ENCODE measurements around the gene KIF12. TPM values are rescaled to one million over a fixed set of nuclear protein-coding genes. Genes with fewer than 3 reads are reported as not detected.

The KIF12 gene
- total RNA-seq, 1 donor from 2014 or later: 0.64 TPM

- no peaks in the 10 kb centered on the region for H3K9me3 Mint-ChIP-seq (ENCODE audit: unreplicated experiment)
- no peak overlapping the region for H3K4me3 Mint-ChIP-seq (ENCODE audit: unreplicated experiment)
- H3K4me1 Mint-ChIP-seq (ENCODE audit: unreplicated experiment): no peaks in the 10 kb centered on the region
- H3K27me3 Mint-ChIP-seq (ENCODE audit: unreplicated experiment): peaks cover 37% of the 10 kb centered on the region
- H3K27ac Mint-ChIP-seq (ENCODE audit: unreplicated experiment): no peak overlapping the region
- no peak for TF ChIP-seq CTCF (IDR thresholded peaks at IDR 0.05)
- H3K36me3 Mint-ChIP-seq (ENCODE audit: unreplicated experiment): no peaks in the 10 kb centered on the region
- DNase-seq (ENCODE audit: extremely low spot score, unreplicated experiment): no peak
Measured at GRCh38 chr9:114070188-114071103, 28.6 kb downstream of the KIF12 start.

GRCh38 chr9:114069476-114070187 is 29.5 kb downstream of the KIF12 start:
- H3K36me3 Mint-ChIP-seq (ENCODE audit: unreplicated experiment): no peaks in the 10 kb centered on the region
- H3K4me3 Mint-ChIP-seq (ENCODE audit: unreplicated experiment): no peak overlapping the region
- no peak for TF ChIP-seq CTCF (IDR thresholded peaks at IDR 0.05)
- no peak for DNase-seq (ENCODE audit: extremely low spot score, unreplicated experiment)
- no peaks in the 10 kb centered on the region for H3K9me3 Mint-ChIP-seq (ENCODE audit: unreplicated experiment)
- no peak overlapping the region for H3K27ac Mint-ChIP-seq (ENCODE audit: unreplicated experiment)
- no peaks in the 10 kb centered on the region for H3K4me1 Mint-ChIP-seq (ENCODE audit: unreplicated experiment)
- H3K27me3 Mint-ChIP-seq (ENCODE audit: unreplicated experiment): peaks cover 34% of the 10 kb centered on the region

GRCh38 chr9:114065304-114065703 is 33.8 kb downstream of the KIF12 start:
- H3K4me1 Mint-ChIP-seq (ENCODE audit: unreplicated experiment): peaks cover 1% of the 10 kb centered on the region
- H3K36me3 Mint-ChIP-seq (ENCODE audit: unreplicated experiment): peaks cover 6% of the 10 kb centered on the region
- no peak overlapping the region for H3K27ac Mint-ChIP-seq (ENCODE audit: unreplicated experiment)
- no peak for DNase-seq (ENCODE audit: extremely low spot score, unreplicated experiment)
- H3K27me3 Mint-ChIP-seq (ENCODE audit: unreplicated experiment): peaks cover 54% of the 10 kb centered on the region
- TF ChIP-seq CTCF (IDR thresholded peaks at IDR 0.05): no peak
- no peak overlapping the region for H3K4me3 Mint-ChIP-seq (ENCODE audit: unreplicated experiment)
- peaks cover 10% of the 10 kb centered on the region for H3K9me3 Mint-ChIP-seq (ENCODE audit: unreplicated experiment)

DNA sequence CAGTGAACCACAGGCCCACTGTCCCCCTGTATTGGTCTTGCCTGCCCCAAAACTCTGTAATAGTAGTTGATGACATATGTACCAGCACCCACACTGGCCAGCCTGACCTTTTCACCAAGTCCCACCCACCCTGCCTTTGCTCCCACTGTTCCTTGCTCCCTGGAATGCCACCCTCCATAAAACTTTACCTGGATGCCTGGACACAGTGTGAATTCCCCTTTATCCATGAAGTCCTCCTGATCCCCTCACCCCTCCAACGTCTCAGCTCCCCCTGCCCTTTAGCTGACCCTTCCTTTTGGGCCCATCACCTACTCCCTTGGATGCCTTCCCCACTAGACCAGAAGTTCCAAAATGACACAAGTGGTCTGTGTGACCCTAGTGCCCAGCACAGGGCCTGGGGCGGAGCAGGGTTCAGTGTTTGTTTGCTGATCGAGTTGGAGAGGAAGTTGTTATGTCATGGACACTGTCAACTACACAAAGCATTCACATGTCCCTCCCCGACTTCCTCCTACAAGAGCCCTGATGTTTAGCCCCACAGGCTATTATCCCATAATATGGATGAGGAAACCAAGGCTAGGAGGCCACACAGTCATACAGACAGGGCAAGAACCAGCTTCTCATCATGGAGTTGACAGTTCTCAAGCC is 37.1 kb downstream of the KIF12 start:
- TF ChIP-seq CTCF (IDR thresholded peaks at IDR 0.05): no peak
- Mint-ChIP-seq H3K4me1 (ENCODE audit: unreplicated experiment) (peaks cover 26% of the 10 kb centered on the region), H3K4me3 (ENCODE audit: unreplicated experiment) (no peak overlapping the region), H3K9me3 (ENCODE audit: unreplicated experiment) (peaks cover 10% of the 10 kb centered on the region), H3K36me3 (ENCODE audit: unreplicated experiment) (peaks cover 9% of the 10 kb centered on the region), H3K27me3 (ENCODE audit: unreplicated experiment) (peaks cover 37% of the 10 kb centered on the region), H3K27ac (ENCODE audit: unreplicated experiment) (no peak overlapping the region)
- DNase-seq (ENCODE audit: extremely low spot score, unreplicated experiment): no peak

Measured in osteocyte (in vitro differentiated cells).